GM19193 (cell line): Measurements from ENCODE around the gene FKBP9.

ENCODE experiments used
- POLR2A ChIP-seq: IDR thresholded peaks from 4 replicates; pipeline ENCODE4 v1.6.1; 2011; ENCODE audit not compliant: insufficient read depth, insufficient read length; ENCODE audit errors: extremely low read depth

Gene FKBP9

DNA sequence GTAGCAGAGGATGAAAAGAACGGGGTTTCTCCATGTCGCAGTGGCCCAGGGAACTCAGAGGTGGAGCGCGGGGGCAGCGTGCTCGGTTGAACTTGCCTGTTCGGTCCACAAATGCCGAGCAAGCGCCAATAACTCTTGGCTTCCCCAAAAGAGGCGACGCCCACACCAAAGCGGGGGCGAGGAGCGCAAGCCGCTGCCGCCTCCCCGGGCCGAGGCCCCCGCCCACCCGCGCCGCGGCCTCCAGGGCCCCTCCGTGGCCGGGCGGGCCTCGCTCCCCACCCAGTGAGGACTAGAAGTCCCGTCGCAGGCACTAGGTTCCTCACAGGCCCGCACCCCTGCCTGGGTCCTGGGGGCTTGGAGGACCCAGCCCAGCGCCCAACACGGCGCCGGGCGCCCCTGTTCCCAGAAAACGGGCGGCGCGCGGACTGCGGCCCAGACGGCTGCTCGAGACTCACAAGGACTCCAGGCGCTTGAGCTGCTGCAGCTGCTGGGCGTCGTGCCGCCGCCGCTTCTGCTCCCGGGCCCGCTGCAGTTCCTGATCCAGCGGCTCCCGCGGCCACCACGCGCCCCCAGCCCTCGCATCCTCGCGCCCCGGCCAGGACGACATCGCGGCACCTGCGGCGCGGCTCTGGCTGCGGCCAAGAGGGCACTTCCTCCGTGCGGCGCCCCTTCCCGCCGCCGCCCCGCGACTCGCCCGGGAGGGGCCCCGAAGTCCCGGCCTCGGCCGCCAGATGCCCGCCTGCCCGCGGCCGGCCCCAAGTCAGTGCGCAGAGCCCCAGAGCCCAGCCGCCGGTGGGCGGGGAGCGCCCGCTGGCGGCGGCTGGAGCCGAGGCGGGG lies 14.6 kb upstream of the FKBP9 start:
- TF ChIP-seq POLR2A: peak; percentile 27

DNA sequence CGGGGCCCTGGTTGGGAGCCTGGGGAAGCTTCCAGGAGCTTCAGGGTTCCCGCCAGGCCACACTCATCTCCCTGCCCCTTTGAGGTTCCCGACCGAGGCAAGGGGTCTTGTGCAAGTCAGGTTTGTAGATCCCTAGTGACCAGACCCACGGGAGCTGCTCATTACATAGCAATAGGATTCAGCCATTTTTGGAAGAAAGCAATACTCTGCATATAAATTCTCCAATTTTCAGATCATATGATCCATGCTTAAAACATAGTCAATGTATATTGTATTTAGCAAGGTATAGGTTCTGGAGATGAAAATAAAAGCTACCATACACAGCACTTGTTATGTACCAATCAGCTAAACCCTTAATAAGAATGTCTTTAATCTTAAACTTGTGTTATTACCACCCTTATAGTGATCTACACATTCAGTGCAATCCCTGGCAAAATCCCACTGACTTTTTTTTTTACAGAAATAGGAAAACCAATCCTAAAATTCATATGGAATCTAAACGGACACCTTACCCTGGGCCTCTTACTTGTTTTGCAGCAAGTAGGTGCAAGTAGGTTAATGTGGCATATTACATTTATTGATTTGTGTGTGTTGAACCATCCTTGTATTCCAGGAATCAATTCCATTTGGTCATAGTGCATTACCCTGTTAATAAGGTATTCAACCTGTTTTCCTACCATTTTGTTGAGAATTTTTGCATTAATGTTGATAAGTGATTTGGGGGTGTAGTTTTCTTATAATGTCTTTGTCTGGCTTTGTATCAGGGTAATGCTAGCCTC lies 13.8 kb upstream of the FKBP9 start:
- TF ChIP-seq POLR2A: no peak

DNA sequence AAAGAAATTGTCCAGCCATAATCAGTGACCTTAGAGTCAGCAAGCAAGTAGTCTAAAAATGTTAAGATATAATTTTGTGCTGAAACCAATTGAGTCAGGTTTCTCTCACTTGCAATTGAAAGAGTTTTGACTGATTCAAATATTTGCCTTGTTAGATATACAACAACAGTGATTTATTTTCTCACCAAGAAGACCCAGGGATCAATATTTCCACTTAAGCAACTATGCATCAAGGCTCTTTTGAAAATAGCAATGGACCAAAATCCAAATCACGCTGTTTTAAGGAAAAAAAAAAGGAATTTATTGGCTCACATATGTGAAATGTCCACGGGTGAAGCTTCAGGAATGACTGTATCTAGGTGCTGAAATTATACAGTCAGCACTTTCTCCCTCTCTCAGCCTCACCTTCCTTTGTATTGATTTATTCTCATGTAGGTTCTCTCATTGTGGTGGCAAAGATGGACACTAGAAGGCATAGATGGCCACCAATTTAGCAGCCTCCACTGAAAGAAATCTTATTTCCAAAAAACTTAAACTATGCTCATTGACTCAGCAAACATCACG lies 9.7 kb upstream of the FKBP9 start:
- no peak for TF ChIP-seq POLR2A

DNA sequence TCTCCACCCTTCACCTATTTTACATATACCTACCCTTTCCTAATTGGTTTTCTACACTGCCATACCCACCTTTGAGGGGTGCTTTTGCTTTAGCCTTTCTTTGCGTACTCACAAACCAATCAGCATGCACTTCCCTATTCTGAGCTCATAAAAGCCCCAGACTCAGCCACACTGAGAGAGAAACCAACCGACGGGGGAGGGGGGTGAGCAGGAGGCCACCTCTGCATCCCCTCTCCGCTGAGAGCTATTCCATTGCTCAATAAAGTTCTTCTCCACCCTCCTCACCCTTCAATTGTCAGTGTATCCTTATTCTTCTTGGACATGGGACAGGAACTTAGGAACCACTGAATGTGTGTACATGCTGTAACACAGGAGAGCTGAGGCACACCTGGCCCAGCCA lies 9.0 kb upstream of the FKBP9 start:
- no peak for TF ChIP-seq POLR2A

DNA sequence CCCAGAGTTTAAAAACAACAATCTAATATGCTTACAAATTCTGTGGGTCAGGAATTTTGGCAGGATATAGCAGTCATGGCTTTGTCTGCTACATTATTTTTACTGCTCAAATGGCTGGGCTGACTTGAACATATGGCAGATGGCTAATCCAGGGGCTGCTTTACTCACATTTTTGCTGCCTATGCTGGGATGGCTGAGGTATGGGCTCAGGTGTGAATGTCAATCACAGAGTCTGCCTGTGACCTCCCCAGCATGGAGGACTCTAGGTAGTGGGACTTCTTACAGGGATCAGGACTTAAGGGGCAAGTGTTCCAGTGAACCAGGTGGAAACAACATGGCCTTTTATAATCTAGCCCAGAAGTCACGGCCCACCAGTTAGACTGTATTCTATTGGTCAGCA lies 4.4 kb upstream of the FKBP9 start:
- no peak for TF ChIP-seq POLR2A

DNA sequence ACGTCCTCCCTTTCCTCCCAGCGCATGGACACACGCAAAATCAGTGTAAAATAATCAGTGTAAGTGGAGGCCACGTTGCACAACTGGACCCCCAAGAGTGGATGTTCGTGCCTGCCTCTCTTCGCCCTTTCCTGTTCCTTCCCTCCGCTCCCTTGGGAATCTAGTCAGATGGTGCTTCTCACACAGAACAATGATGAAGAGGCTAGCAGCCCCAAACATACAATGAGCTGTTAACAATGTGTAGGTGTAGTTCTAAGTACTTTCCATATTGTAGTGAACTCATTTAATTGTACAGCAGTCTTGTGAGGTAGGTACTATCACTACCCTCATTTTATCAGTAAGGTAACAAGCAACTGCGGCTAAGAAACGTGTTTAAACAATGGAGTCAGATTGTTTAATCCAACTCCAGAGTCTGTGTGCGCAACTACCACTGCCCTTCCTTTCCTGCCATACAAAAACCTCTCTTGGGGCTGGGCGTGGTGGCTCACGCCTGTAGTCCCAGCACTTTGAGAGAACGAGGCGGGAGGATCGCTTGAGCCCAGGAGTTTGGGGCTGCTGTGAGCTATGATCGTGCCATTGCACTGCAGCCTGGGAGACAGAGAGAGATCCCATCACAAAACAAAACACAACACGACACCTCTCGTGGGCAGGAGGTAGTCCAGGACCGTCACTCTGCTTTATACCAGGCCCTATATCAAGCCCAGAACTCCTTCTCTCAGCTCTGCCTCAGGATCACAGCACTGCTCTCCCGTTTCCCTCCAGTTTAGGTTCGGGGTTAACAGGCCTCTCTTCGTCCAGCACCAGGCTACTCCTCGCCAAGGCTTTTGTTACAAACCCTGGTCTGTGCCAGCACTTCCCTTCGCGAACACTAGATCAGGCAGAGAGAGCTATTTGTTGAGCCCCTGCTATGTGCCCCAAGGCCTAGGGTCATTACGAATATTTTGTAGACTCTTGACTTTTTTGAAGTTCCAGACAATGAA lies 1.1 kb downstream of the FKBP9 start:
- no peak for TF ChIP-seq POLR2A

GRCh38 chr7:33009734-33010133 lies 52.5 kb downstream of the FKBP9 start:
- no peak for TF ChIP-seq POLR2A

DNA sequence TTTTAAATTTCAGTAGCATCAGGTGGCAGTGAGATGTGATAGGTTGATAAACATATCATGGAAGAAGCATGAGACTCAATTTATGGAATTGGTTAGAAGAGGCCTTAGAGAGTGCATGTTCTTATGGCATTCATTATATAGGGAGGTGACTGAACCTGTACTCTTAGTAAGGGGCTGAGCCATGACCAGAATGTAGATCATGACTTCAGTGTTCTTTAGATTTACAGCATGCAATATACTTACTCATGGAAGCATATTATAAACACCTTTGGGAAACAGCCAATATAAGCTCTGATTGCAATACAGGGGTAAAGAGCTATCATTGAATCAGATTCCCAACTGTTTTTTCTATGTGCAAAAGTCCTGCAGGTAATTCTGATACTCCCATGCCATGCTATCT lies 55.1 kb downstream of the FKBP9 start:
- no peak for TF ChIP-seq POLR2A

DNA sequence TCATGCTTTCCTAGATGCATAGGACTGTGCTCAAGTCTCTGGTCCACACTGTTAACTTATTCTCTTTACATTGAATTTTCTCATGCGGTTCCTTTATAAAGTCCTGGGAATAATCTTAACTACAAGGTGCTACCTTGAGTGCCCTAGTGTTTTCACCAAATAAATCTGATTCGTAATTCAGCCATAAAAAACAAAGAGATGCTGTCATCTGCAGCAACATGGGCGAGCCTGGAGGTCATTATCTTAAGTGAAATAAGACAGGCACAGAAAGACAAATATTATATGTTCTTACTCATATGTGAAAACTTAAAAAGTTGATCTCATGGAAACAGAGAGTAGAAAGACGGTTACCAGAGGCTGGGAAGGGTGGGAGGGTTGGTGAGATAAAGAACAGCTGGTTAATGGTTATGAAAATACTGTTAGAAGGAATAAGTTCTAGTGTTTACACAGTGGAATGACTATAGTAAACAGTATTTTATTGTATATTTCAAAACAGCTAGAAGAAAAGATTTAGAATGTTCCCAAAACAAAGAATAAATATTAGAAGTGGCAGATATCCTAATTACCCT lies 67.0 kb downstream of the FKBP9 start:
- TF ChIP-seq POLR2A: no peak

GRCh38 chr7:33035776-33036175 lies 78.5 kb downstream of the FKBP9 start:
- no peak for TF ChIP-seq POLR2A

DNA sequence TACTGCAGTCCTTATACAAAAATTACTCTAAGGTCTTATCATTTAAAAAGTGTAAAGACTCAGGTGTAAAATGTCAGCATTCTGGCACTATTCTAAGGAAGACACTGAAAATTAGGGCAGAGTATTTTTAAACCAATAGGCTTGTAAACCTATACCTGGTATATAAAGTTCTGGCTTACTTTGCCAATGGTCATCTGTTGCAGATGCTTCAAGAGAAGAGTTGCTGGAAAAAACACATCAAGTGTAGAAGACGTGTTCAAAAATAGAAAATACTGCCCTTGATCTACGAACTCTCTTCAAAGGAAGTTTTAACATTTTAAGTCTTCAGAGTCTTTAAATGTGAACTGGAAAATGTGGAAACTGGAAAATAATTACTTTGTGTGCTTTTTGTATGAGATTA lies 81.4 kb downstream of the FKBP9 start:
- TF ChIP-seq POLR2A: no peak

- TF ChIP-seq POLR2A: no peak
Measured at GRCh38 chr7:33039257-33039902, 82.1 kb downstream of the FKBP9 start.

DNA sequence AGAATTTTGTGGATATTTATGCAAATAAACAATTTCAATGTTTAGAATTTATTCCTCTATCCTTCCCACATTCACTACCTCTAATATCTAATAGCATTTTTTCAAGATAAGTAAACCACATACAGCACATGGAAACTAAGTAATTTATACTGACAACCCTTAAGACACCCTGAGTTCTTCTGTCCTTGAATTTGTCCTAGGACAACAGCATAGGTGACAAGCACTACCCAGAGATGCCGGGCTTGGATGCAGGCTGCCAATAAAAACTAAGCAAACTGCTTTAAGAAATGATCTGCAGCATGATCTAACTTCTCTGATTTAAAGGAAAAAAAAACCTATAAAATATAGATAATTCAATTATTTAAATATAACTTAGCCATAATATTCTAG lies 82.7 kb downstream of the FKBP9 start:
- no peak for TF ChIP-seq POLR2A
